OCI-LY1 (cell line): ENCODE measurements around the gene PDE4D.
"Not testable (repeated sequence)": the region's sequence is repeated elsewhere in the genome, so short reads cannot be mapped to it uniquely, and the experiment has no call there.

Experiments
- EZH2 ChIP-seq: fragments of 200-600 bp; sonication (generic), shearing (Covaris generic); IDR thresholded peaks from 2 replicates; pipeline ENCODE4 v1.8.0; 2017; ENCODE audit warnings: borderline replicate concordance, mixed run types, mild to moderate bottlenecking, antibody characterized with exemption, low read length, moderate library complexity, mixed read lengths
- TF ChIP-seq, protein P1 (sequence below): fragments of 200-600 bp; sonication (generic), shearing (Covaris generic); IDR thresholded peaks from 2 replicates; pipeline ENCODE4 v1.5.1; 2017; ENCODE audit warnings: mild to moderate bottlenecking, antibody characterized with exemption, low read length, moderate library complexity, mixed read lengths

DNA sequence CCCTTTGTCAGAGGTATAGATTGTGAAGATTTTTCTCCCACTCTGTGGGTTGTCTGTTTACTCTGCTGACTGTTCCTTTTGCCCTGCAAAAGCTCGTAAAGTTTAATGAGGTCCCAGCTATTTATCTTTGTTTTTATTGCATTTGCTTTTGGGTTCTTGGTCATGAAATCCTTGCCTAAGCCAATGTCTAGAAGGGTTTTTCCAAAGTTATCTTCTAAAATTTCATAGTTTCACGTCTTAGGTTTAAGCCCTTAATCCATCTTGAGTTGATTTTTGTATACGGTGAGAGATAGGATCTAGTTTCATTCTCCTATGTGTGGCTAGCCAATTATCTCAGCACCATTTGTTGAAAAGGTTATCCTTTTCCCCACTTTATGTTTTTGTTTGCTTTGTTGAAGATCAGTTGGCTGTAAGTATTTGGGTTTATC lies 590.2 kb downstream of the PDE4D start:
- TF ChIP-seq, protein P1, sequence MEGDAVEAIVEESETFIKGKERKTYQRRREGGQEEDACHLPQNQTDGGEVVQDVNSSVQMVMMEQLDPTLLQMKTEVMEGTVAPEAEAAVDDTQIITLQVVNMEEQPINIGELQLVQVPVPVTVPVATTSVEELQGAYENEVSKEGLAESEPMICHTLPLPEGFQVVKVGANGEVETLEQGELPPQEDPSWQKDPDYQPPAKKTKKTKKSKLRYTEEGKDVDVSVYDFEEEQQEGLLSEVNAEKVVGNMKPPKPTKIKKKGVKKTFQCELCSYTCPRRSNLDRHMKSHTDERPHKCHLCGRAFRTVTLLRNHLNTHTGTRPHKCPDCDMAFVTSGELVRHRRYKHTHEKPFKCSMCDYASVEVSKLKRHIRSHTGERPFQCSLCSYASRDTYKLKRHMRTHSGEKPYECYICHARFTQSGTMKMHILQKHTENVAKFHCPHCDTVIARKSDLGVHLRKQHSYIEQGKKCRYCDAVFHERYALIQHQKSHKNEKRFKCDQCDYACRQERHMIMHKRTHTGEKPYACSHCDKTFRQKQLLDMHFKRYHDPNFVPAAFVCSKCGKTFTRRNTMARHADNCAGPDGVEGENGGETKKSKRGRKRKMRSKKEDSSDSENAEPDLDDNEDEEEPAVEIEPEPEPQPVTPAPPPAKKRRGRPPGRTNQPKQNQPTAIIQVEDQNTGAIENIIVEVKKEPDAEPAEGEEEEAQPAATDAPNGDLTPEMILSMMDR, result not testable (repeated sequence)
- not testable (repeated sequence) for TF ChIP-seq EZH2
